ENCODE data around the gene ERCC8. TPM values are rescaled to one million over a fixed set of nuclear protein-coding genes. Genes with fewer than 3 reads are reported as not detected.

ERCC8 gene
- total and polyA plus RNA-seq, 10 donors: 4.3 to 18.9 (median 12.4) TPM

- Histone ChIP-seq H3K9me3 (no peaks in the 10 kb centered on the region), H3K27ac (no peak overlapping the region), H3K4me3 (no peak overlapping the region), H3K27me3 (replicated peaks in 1 of 7) (no peaks in the 10 kb centered on the region), H3K36me3 (peaks cover 0 to 84% (median 25%) of the 10 kb centered on the region in 6 donors), H3K4me1 (no peaks in the 10 kb centered on the region)
- no peak for TF ChIP-seq POLR2A (IDR thresholded peaks at IDR 0.05)
- TF ChIP-seq POLR2AphosphoS5 (IDR thresholded peaks at IDR 0.05): no peak
- TF ChIP-seq CTCF (IDR thresholded peaks at IDR 0.05 in 8 of 11, conservative IDR thresholded peaks at IDR 0.05 in 3 of 11): no peak
- WGBS, 5 donors: 83 to 91% (median 86%) methylated on average over 4 of the region's 4 CpGs
- DNase-seq: no peak
- intact Hi-C loops (cut with DNase I; ENCODE audit: low total_unique reads): no loop called here
These were observed 47.9 kb downstream of the ERCC8 start for GRCh38 chr5:60896991-60897390.

GRCh38 chr5:60893521-60893920, 51.3 kb downstream of the ERCC8 start:
- DNase-seq: no peak
- 96 to 98% (median 97%) methylated on average over 13 of the region's 13 CpGs for WGBS, 5 donors
- no peak for TF ChIP-seq POLR2A (IDR thresholded peaks at IDR 0.05)
- TF ChIP-seq POLR2AphosphoS5 (IDR thresholded peaks at IDR 0.05): no peak
- no peak for TF ChIP-seq CTCF (IDR thresholded peaks at IDR 0.05 in 8 of 11, conservative IDR thresholded peaks at IDR 0.05 in 3 of 11)

GRCh38 chr5:60891667-60892066, 53.2 kb downstream of the ERCC8 start:
- intact Hi-C loops (cut with DNase I; ENCODE audit: low total_unique reads): no loop called here
- H3K9me3 ChIP-seq: no peaks in the 10 kb centered on the region
- H3K4me1 ChIP-seq: no peaks in the 10 kb centered on the region
- peaks cover 0 to 66% (median 20%) of the 10 kb centered on the region in 6 donors for H3K36me3 ChIP-seq
- 87 to 98% (median 97%) methylated on average over 2 of the region's 2 CpGs for WGBS, 5 donors
- no peak overlapping the region for H3K27ac ChIP-seq
- H3K27me3 ChIP-seq (replicated peaks in 1 of 7): no peaks in the 10 kb centered on the region
- no peak for DNase-seq
- TF ChIP-seq POLR2A (IDR thresholded peaks at IDR 0.05) (no peak), POLR2AphosphoS5 (IDR thresholded peaks at IDR 0.05) (no peak), CTCF (IDR thresholded peaks at IDR 0.05 in 8 of 11, conservative IDR thresholded peaks at IDR 0.05 in 3 of 11) (no peak)
- no peak overlapping the region for H3K4me3 ChIP-seq

More at GRCh38 chr5:60893521-60893920, 51.3 kb downstream of the ERCC8 start:
- no peak overlapping the region for H3K27ac ChIP-seq
- no peaks in the 10 kb centered on the region for H3K9me3 ChIP-seq
- H3K4me3 ChIP-seq: no peak overlapping the region
- H3K36me3 ChIP-seq: peaks cover 0 to 68% (median 29%) of the 10 kb centered on the region in 6 donors
- intact Hi-C loops (cut with DNase I; ENCODE audit: low total_unique reads): no loop called here
- H3K4me1 ChIP-seq: no peaks in the 10 kb centered on the region
- H3K27me3 ChIP-seq (replicated peaks in 1 of 7): no peaks in the 10 kb centered on the region

- H3K27ac ChIP-seq: no peak overlapping the region
- TF ChIP-seq POLR2AphosphoS5 (IDR thresholded peaks at IDR 0.05): no peak
- H3K36me3 ChIP-seq: peaks cover 0 to 59% (median 3%) of the 10 kb centered on the region in 6 donors
- DNase-seq: no peak
- no peaks in the 10 kb centered on the region for H3K4me1 ChIP-seq
- no peak overlapping the region for H3K4me3 ChIP-seq
- intact Hi-C loops (cut with DNase I; ENCODE audit: low total_unique reads): no loop called here
- peaks cover 0 to 3% (median 0%) of the 10 kb centered on the region in 8 donors for H3K9me3 ChIP-seq
- H3K27me3 ChIP-seq (replicated peaks in 1 of 7): no peaks in the 10 kb centered on the region
- 63 to 95% (median 87%) methylated on average over 2 of the region's 2 CpGs for WGBS, 5 donors
These were observed 56.4 kb downstream of the ERCC8 start for GRCh38 chr5:60888359-60889061.

Data from spleen (tissue), 11 donors.